ENCODE data around the gene KIF5C. TPM values are rescaled to one million over a fixed set of nuclear protein-coding genes. Genes with fewer than 3 reads are reported as not detected.

The KIF5C gene
- total RNA-seq, 1 donor = 0.36 TPM

GRCh38 chr2:148994341-148994740 lies 119.3 kb downstream of the KIF5C start:
- H3K36me3 ChIP-seq (ENCODE audit: insufficient read depth, low read length) = no peaks in the 10 kb centered on the region
- DNase-seq (ENCODE audit: insufficient read length, low spot score, missing footprints) = no peak

GRCh38 chr2:148996805-148997204 lies 121.8 kb downstream of the KIF5C start:
- DNase-seq (ENCODE audit: insufficient read length, low spot score, missing footprints) = no peak
- no peak overlapping the region for H2AFZ ChIP-seq (ENCODE audit: low read length)
- H3K4me2 ChIP-seq (ENCODE audit: insufficient read depth, low read length) = no peak overlapping the region
- no peak overlapping the region for H3K4me3 ChIP-seq (ENCODE audit: insufficient read depth, low read length)
- no peak for TF ChIP-seq CTCF (IDR thresholded peaks at IDR 0.05; ENCODE audit: extremely low read depth, low read depth, low read length)
- no peaks in the 10 kb centered on the region for H3K36me3 ChIP-seq (ENCODE audit: insufficient read depth, low read length)
- no peaks in the 10 kb centered on the region for H3K79me2 ChIP-seq (ENCODE audit: insufficient read depth, low read length)
- no peak overlapping the region for H3K27ac ChIP-seq (ENCODE audit: low read depth, low read length)
- H3K9me3 ChIP-seq (ENCODE audit: low read depth, low read length) = no peaks in the 10 kb centered on the region
- H4K20me1 ChIP-seq (ENCODE audit: insufficient read depth, low read length) = no peaks in the 10 kb centered on the region
- H3K4me1 ChIP-seq (ENCODE audit: insufficient read depth, low read length) = no peaks in the 10 kb centered on the region
- H3K27me3 ChIP-seq (ENCODE audit: insufficient read depth, low read length) = no peaks in the 10 kb centered on the region

More at GRCh38 chr2:148994341-148994740, 119.3 kb downstream of the KIF5C start:
- Histone ChIP-seq H3K27ac (ENCODE audit: low read depth, low read length) (no peak overlapping the region), H3K79me2 (ENCODE audit: insufficient read depth, low read length) (no peaks in the 10 kb centered on the region), H3K4me3 (ENCODE audit: insufficient read depth, low read length) (no peak overlapping the region), H3K4me1 (ENCODE audit: insufficient read depth, low read length) (no peaks in the 10 kb centered on the region), H2AFZ (ENCODE audit: low read length) (no peak overlapping the region), H3K9me3 (ENCODE audit: low read depth, low read length) (no peaks in the 10 kb centered on the region), H4K20me1 (ENCODE audit: insufficient read depth, low read length) (no peaks in the 10 kb centered on the region), H3K4me2 (ENCODE audit: insufficient read depth, low read length) (no peak overlapping the region), H3K27me3 (ENCODE audit: insufficient read depth, low read length) (no peaks in the 10 kb centered on the region)
- no peak for TF ChIP-seq CTCF (IDR thresholded peaks at IDR 0.05; ENCODE audit: extremely low read depth, low read depth, low read length)

GRCh38 chr2:148998165-148998830 lies 123.3 kb downstream of the KIF5C start:
- H3K4me1 ChIP-seq (ENCODE audit: insufficient read depth, low read length) = no peaks in the 10 kb centered on the region
- H3K4me2 ChIP-seq (ENCODE audit: insufficient read depth, low read length) = no peak overlapping the region
- H3K27me3 ChIP-seq (ENCODE audit: insufficient read depth, low read length) = no peaks in the 10 kb centered on the region
- no peaks in the 10 kb centered on the region for H3K9me3 ChIP-seq (ENCODE audit: low read depth, low read length)
- H3K4me3 ChIP-seq (ENCODE audit: insufficient read depth, low read length) = no peak overlapping the region
- no peak overlapping the region for H3K27ac ChIP-seq (ENCODE audit: low read depth, low read length)
- TF ChIP-seq CTCF (IDR thresholded peaks at IDR 0.05; ENCODE audit: extremely low read depth, low read depth, low read length) = no peak
- no peaks in the 10 kb centered on the region for H4K20me1 ChIP-seq (ENCODE audit: insufficient read depth, low read length)
- no peak for DNase-seq (ENCODE audit: insufficient read length, low spot score, missing footprints)
- no peaks in the 10 kb centered on the region for H3K36me3 ChIP-seq (ENCODE audit: insufficient read depth, low read length)
- H2AFZ ChIP-seq (ENCODE audit: low read length) = no peak overlapping the region
- H3K79me2 ChIP-seq (ENCODE audit: insufficient read depth, low read length) = no peaks in the 10 kb centered on the region

- Histone ChIP-seq H3K4me1 (ENCODE audit: insufficient read depth, low read length) (no peaks in the 10 kb centered on the region), H3K4me2 (ENCODE audit: insufficient read depth, low read length) (no peak overlapping the region), H3K36me3 (ENCODE audit: insufficient read depth, low read length) (no peaks in the 10 kb centered on the region), H3K9me3 (ENCODE audit: low read depth, low read length) (no peaks in the 10 kb centered on the region), H2AFZ (ENCODE audit: low read length) (no peak overlapping the region), H3K27ac (ENCODE audit: low read depth, low read length) (no peak overlapping the region), H4K20me1 (ENCODE audit: insufficient read depth, low read length) (no peaks in the 10 kb centered on the region), H3K4me3 (ENCODE audit: insufficient read depth, low read length) (no peak overlapping the region), H3K27me3 (ENCODE audit: insufficient read depth, low read length) (no peaks in the 10 kb centered on the region), H3K79me2 (ENCODE audit: insufficient read depth, low read length) (no peaks in the 10 kb centered on the region)
- DNase-seq (ENCODE audit: insufficient read length, low spot score, missing footprints) = no peak
- no peak for TF ChIP-seq CTCF (IDR thresholded peaks at IDR 0.05; ENCODE audit: extremely low read depth, low read depth, low read length)
Measured at GRCh38 chr2:148998831-148999200, 123.8 kb downstream of the KIF5C start.
